Measurements from ENCODE around the gene PREX1.
"Not testable (repeated sequence)": the region's sequence is repeated elsewhere in the genome, so short reads cannot be mapped to it uniquely, and the experiment has no call there.

PREX1 gene

DNA sequence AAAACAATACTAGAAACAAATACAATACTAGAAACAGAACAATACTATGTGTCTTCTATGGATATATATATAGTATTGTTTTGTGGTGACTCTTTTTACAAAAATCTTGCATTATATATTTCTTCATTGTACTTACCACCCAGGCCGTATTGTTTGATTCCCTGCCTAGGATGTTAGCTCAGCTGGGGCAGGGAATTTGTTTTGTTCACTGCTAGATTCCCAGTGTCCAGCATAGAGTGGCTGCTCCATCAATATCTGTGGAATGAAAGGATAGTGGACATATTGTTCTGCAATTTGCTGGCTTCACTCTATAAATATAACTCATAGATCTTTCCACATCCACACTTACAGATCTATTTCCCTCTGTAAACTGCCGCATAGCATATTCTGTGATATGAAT is 21.5 kb upstream of the PREX1 start:
- in situ Hi-C loops (cut with MboI; ENCODE audit: low sequenced_read_pairs): no loop called here

DNA sequence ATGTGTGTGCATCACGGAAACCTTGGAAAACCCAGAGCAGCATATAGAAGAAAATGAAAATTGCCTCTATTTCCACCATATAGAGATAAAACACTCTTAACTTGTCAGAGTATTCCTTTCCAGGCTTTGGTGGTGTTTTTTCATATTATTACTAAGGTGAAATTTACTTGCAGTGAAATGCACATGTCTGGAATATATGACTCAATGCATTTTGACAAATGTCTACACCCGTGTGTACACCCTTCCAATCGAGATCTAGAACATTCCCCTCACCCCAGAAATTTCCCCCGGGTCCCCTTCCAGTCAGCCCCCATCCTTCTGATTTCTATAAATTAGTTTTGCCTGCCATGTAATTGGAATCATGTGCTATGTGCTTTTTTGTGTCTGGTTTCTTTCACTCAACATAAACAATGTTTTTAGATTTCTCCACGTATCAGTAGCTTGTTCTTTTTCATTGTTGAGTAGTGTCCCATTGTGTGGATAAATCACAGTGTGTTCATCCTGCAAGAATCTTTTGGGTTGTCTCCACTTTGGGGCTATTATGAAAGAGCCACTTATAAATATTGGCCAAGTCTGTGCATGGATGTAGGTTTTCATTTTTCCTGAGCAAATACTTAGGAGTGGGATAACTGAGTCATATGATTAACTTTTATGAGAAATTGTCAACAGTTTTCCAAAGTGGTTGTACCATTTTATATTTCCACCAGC is 19.9 kb upstream of the PREX1 start:
- in situ Hi-C loops (cut with MboI; ENCODE audit: low sequenced_read_pairs): no loop called here

DNA sequence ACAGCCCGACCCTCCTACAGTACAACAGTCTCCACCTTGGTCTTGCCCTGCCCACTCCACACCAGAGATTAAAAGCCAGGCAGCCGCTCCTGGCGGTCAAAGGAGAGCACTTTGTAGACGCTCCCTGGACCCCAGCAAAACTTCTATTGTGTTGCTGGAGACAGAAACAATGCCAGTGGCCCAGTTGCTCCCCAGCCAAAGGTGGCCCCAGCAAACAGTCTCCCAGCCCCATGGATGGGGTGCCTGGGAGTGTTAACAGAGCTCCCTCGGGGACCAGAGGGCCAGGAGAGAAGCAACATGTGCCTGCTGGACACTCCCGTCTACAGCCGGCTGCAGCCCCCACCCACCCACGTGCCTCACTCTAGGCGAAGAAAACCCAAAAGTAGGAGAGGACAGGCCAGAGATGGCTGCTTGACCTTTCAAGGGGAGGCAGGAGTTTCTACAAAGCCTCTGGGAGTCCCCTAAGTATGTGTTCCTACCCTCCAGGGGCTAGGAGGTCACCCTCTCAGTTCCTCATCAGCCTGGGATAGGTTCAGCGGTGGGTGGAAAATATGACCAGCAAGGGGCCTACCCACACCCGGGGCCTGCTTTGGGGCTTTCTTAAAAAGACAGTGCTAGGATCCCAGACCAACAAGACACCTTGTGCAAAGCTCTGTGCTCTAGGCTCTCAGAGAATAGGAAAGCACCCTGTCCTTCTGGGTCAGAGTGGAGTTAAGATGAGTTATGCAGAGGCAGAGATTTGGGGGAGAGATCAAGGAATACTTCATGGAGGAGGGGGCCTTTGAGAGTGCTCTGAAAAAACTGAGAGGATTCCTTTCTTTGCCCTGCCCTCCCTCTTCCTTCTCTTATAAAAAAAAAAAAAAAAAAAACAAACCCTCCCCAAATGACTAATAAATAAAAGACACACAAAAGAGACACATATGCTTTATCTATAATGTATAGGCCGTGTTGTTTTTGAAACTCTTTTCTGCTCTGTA is 19.0 kb upstream of the PREX1 start:
- in situ Hi-C loops (cut with MboI; ENCODE audit: low sequenced_read_pairs): no loop called here

DNA sequence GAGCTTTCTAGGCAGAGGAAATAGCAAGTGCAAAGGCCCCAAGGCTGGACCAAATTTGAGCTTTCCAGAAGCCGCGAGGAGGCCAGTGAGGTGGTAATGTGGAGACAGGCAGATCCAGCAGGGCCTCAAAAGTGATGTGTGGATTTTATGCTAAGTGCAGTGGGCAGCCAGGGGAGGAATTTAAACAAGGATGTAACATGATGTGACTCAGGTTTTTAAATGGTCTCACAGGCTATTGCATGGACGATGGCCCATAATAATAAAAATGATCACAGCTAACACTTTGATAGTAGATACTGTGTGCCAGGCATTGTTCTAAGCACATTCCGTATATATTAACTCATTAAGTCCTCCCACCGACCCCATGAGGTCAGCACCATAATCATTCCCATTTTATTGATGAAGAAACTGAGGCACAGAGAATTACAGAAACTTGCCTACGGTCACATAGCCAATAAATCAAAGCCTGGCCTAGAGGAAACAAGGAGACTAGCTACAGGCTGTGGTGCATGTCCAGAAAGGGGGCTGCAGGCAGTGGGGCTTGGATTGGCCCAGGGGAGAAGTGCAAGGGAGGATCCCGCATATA is 18.0 kb upstream of the PREX1 start:
- in situ Hi-C loops (cut with MboI; ENCODE audit: low sequenced_read_pairs): no loop called here

DNA sequence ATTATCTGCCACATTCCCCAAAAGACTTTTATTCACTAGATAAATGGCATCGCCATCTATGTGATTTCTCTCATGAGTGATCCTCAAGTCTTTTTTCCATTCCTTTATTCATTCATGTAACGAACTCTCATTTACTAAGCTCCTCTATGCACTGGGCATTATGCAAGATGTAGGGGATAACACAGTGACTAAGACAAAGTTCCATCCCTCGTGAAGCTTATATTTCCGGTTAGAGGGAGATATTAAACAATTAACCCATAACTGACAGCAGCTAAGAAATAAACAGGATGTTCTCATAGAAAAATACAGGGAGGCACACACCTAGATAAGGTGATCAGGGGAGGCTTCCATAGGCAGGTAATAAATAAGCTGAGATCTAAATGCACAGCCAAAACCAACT is 17.2 kb upstream of the PREX1 start:
- in situ Hi-C loops (cut with MboI; ENCODE audit: low sequenced_read_pairs): no loop called here

DNA sequence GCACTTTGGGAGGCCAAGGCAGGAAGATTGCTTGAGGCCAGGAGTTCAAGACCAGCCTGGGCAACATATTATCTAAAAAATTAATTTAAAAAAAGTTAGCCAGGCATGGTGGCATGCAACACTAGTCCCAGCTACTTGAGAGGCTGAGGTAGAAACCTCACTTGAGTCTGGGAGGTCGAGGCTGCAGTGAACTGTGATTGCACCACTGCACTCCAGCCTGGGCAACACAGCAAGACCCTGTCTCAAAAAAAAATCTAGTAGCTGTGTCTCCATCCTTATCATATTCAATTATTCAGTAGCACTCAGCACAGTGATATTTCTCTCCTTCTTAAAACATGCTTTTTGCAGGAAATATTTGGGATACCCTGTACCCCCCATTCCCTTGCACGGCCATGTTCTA is 16.1 kb upstream of the PREX1 start:
- in situ Hi-C loops (cut with MboI; ENCODE audit: low sequenced_read_pairs): not testable (repeated sequence)

DNA sequence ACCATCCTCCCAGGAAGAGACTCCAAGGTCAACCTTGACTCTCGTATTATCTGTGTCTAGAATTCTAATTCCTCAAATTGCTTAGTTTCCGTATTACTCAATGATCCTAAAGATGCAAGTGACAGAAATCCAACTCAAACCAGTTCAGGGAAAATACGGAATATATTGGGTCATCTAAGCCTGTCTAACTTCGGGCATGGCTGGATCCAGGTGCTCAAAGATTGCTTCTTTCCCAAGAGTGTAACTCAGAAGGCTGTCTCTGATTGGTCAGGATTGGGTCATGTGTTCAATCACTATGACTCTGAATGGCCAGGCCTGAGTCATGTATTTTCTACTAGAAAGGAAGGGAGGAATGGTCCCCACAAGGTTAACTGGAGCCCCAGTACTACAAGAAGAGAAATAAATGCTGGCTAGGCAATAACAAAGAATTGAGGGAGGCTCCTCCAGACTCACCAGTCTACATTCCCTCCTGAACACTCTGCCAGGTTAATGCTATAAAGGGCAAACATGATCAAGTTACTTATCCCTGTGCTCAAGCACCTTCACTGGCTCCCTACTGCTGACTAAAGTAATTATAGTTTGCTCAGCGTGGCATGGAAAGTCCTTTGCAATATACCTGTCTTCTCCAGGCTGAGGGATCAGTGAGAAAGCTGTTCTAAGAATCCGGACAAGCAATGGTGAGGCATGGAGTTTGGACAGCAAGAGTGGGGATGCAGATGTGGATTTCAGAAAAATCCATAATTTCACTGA is 15.4 kb upstream of the PREX1 start:
- in situ Hi-C loops (cut with MboI; ENCODE audit: low sequenced_read_pairs): no loop called here

DNA sequence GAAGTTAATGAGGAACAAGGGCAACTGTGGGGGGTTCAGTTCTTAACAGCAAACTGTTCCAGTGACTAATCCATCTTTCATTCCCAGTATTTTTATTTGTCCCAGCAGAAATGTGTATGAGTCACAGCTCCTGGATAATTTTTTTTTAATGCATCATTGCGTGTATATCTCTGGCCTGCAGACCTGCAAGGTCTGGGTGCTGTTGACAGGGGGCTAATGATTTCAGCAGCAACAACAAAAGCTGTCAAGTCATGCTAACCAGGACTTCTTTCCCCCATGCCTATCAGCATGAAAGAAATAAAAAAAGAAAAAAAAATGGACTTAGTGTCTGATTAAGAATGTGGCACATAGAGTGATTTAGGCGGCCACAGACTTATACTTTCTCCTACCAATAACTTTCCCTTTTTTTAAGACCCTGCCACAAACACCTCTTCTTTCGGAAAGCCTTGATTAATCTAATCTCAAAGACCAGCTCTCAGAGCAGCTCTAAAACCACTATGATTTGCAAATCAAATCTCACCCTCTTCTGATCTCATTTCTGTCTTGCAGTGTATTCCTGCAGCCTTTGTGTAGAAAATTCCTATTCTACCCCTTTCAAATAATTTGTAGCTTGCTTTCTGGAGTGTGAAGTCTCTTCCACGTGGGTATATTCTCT is 14.2 kb upstream of the PREX1 start:
- in situ Hi-C loops (cut with MboI; ENCODE audit: low sequenced_read_pairs): no loop called here

DNA sequence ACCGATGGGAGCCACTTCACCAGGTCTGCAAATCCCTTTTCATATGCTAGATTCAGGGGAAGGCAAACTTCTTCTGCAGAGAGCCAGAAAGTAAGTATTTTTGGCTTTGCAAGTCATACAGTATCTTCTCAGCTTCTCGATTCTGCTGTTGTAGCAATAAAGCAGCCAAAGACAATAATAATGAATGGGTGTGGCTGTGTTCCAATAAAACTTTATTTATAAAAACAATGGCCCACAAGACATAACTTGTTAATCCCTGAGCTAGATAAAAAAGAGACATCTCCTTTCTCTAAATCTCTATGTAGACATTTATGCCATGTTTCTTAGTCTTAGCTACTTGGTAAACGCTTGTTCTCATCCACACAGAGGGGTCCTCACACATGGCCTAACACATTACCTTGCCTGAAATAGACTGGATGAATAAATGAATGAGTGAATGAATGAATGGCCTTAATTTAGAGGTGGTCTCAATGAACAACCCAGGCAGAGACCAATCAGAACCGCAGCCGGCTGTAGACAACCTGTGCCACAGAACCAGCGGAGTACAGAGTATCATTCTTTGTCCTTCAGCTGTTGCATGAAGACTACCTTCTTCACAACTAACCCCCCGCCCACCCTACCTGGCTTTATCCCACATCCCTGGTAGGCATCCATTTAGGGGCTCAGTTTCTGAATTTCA is 13.5 kb upstream of the PREX1 start:
- in situ Hi-C loops (cut with MboI; ENCODE audit: low sequenced_read_pairs): no loop called here

DNA sequence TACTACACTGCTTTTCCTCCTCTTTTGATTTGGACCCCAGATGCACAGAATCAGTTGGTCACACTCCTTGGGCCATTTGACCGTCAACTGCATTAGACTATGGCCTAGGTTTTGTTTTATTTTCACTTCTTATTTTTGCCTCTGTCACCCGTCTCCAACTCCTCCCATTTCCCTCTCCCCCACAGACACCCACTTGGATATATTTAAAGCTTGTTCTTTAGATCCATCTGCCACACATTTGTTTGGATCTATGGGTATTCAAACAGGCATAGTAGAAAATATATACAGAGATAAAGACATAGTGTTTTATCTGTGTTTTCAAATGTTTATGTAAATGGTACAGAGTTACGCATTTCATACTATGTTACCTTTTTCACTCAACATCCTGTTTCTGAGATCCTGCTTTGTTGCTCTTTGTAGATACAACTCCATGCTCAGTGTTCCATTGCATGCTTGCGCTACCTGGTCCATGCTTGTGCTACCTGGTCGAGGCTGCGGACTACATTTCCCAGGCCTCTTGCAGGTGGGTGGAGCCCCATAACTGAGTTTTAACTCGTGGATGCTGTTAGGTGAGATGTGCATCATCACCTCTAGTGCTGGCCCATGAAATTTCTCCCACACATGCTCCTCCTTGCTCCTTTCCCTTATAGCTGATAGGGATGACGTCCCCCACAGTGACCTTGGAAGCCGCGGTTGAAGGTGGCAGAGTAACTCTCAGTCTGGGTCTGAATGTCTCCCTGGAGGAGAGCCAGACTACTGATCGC is 11.5 kb upstream of the PREX1 start:
- in situ Hi-C loops (cut with MboI; ENCODE audit: low sequenced_read_pairs): no loop called here

DNA sequence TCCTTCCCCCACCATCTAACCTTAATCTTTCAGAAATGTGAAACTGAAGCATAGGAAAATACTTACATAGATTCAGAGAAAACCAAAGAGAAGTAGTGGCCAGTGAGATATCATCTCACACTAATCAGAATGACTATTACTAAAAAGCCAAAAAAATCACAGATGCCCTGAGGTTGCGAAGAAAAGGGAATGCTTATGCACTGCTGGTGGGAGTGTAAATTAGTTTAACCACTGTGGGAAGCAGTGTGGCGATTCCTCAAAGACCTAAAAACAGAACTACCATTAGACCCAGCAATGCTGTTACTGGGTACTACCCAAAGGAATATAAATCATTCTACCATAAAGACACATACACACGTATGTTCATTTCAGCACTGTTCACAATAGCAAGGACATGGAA is 9.2 kb upstream of the PREX1 start:
- in situ Hi-C loops (cut with MboI; ENCODE audit: low sequenced_read_pairs): no loop called here

DNA sequence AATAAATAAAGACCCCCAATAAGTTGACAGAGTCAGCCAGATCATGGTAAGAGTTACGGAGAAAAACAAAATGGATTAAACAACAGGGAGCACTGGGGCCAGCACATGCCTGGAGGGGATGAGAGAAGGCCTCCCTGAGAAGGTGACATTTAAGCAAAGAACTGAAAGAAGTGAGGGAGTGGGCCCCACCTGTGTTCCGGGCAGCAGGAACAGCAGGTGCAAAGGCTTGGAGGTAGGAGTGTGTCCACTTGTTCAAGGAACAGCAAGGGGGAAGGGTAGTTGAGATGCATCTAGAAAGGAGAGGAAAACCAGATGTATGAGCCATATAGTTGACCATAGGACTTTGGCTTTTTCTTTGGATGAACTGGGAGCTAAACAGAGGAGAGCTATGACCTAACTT is 7.6 kb upstream of the PREX1 start:
- in situ Hi-C loops (cut with MboI; ENCODE audit: low sequenced_read_pairs): no loop called here

DNA sequence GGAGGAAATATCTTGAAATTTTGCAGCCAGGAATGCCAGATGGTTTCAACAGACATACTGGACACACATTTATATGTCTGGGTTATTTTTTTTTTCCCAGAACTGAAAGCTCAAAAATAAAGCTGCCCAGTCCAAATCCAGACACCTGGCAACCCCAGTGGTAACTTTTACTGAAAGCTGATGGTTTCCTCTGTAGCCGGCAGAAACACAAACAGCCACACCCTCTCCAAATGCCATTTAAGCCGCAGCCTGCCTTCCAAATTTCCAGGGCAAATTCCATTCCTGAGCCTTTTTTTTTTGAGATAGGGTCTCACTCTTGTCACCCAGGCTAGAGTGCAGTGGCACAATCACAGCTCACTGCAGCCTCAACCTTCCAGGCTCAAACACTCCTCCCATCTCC is 6.5 kb upstream of the PREX1 start:
- in situ Hi-C loops (cut with MboI; ENCODE audit: low sequenced_read_pairs): no loop called here

DNA sequence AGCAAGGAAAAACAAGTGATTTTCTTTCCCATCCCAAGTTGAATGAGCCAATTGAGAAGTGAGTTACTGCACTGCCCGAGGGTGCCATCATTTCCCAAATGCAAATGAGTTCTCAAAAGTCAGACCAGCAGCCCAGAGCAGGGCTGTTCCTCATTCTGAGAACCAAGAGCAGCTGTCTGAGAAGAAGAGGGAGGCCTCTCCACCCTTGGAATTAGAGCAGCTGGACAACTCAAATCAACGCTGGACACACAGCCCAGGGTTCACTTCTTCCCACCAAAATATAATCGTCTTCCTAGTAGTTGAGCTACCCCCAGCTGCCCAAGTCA is 4.6 kb upstream of the PREX1 start:
- in situ Hi-C loops (cut with MboI; ENCODE audit: low sequenced_read_pairs): no loop called here

DNA sequence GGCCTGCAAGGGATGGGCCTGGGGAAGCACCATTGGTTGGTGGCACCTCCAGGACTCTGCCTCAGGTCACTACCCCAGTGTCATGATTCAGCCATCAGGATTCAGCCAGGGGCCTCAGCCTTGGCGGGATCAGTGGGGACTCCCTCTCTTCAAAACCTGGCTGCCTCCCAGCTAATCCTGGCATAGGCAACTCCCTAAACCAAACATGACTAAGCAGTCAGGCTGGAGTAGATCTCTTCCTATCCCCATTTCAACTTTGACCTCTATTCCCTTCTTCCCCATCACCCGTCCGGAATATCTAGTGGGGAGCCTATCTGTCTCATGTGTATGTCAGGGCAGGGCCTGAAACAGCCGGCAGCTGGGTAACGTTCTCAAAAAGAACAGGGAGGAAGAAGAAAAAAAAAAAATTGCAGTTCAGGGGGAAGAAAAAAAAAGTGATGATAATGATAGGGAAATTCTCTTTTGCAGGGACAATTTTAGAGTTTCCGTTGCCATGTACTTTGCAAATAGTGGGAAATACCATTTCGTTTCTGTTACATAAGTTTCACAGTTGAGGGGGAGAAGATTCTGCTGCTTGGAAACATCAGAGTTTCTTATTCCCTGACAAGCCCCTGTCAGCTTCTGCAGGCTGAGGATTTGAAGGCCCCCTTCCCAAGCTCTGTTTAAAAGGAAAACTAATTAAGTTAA is 4.1 kb upstream of the PREX1 start:
- in situ Hi-C loops (cut with MboI; ENCODE audit: low sequenced_read_pairs): no loop called here

DNA sequence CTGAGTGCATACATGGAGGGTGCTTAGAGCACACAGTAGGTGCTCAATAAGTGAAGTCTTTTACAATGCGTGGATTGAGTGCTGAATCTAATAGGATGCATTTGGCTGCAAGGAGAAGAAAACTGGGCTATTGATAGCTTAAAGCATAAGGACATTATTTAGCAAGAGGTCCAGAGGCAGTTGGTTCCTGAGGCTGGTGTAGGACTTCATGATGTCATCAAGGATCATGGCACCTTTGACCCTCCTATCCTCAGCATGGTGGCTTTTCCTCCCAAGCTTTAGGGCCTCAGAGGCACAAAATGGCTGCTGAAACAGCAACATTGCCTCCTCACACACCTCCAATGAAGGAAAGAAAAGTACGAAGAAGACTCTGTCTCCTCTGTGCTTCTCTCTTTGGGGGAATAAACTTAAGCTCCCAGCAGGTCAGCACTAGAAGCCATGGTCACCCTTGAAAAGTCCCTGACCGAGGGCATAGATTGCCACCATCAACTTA is 3.1 kb upstream of the PREX1 start:
- in situ Hi-C loops (cut with MboI; ENCODE audit: low sequenced_read_pairs): no loop called here

DNA sequence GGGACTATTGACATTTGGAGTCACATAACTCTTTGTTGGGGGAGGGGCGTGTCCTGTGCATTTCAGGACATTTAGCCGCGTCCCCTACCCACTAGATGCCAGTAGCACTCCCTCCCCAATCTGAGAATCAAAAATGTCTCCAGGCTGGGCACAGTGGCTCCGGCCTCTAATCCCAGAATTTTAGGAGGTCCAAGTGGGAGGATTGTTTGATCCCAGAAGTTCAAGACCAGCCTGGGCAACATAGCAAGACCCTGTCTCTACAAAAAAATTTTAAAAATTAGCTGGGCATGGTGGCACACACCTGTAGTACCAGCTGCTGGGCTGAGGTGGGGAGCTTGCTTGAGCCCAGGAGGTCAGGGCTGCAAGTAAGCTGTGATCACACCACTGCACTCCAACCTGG is 2.1 kb upstream of the PREX1 start:
- in situ Hi-C loops (cut with MboI; ENCODE audit: low sequenced_read_pairs): no loop called here

DNA sequence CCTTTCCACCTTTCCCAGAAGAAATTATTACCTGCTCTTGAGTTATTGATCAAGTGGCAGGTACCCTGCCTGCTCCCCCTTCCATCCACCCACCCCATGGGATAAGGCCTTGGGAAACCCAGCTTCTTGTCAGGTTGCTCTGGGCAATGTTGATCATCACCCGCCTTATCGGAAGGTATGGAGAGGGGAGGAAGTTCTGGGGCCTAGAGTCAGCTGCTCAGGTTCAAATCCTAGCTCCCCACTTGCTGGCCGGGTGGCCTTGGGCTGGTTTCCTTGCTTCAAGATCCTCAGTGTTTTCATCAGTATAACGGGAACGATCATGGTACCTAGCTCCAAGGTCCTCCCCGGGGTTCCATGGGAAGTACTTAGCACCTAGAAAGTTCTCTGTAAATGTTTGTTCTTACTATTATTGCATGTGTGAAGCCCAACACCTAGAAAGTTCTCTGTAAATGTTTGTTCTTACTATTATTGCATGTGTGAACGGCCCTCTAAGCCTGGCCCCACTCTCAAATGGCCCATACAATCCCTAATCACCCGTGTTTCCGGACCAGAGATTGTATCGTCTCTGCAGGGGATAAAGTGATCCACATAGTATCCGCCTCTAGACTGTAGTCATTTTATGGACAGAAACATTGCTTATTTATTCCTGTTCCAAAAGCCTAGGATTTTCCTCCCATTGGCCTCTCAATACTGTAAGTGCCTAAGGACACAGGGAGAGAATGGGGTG is 1.1 kb upstream of the PREX1 start:
- in situ Hi-C loops (cut with MboI; ENCODE audit: low sequenced_read_pairs): no loop called here
